ENCODE results near the gene EIF2AK3.
"Not testable (repeated sequence)": the region's sequence is repeated elsewhere in the genome, so short reads cannot be mapped to it uniquely, and the experiment has no call there.

The EIF2AK3 gene

GRCh38 chr2:88627055-88627855, at the start of gene EIF2AK3:
EIF2AK3 (minus strand) TSS chr2:88627464; CDS start chr2:88627274, 190 bp downstream.
- peak; percentile 100 for DNase-seq

- DNase-seq: no peak
Measured at GRCh38 chr2:88673363-88673762, 46.1 kb upstream of the EIF2AK3 start.

- peak; percentile 54 for DNase-seq
Measured at GRCh38 chr2:88671786-88672427, 44.6 kb upstream of the EIF2AK3 start.

- peak; percentile 36 for DNase-seq
Measured at GRCh38 chr2:88669482-88670214, 42.4 kb upstream of the EIF2AK3 start.

GRCh38 chr2:88668862-88669261, 41.6 kb upstream of the EIF2AK3 start:
- no peak for DNase-seq

GRCh38 chr2:88667219-88667618, 40.0 kb upstream of the EIF2AK3 start:
- DNase-seq: no peak

GRCh38 chr2:88666576-88666975, 39.3 kb upstream of the EIF2AK3 start:
- no peak for DNase-seq

- DNase-seq: no peak
Measured at GRCh38 chr2:88660622-88661021, 33.4 kb upstream of the EIF2AK3 start.

- peak; percentile 32 for DNase-seq
Measured at GRCh38 chr2:88659538-88659915, 32.3 kb upstream of the EIF2AK3 start.

GRCh38 chr2:88658881-88659537, 31.7 kb upstream of the EIF2AK3 start:
- DNase-seq: peak; percentile 29

GRCh38 chr2:88658326-88658725, 31.1 kb upstream of the EIF2AK3 start:
- peak; percentile 70 for DNase-seq

- DNase-seq: peak; percentile 49
Measured at GRCh38 chr2:88657131-88657530, 29.9 kb upstream of the EIF2AK3 start.

GRCh38 chr2:88656690-88657089, 29.4 kb upstream of the EIF2AK3 start:
- DNase-seq: peak; percentile 38

GRCh38 chr2:88654714-88655113, 27.4 kb upstream of the EIF2AK3 start:
- DNase-seq: peak; percentile 87

- no peak for DNase-seq
Measured at GRCh38 chr2:88651646-88652045, 24.4 kb upstream of the EIF2AK3 start.

GRCh38 chr2:88645291-88645882, 18.1 kb upstream of the EIF2AK3 start:
- DNase-seq: not testable (repeated sequence)

- DNase-seq: no peak
Measured at GRCh38 chr2:88642278-88642677, 15.0 kb upstream of the EIF2AK3 start.

- DNase-seq: no peak
Measured at GRCh38 chr2:88641330-88641729, 14.1 kb upstream of the EIF2AK3 start.

- no peak for DNase-seq
Measured at GRCh38 chr2:88639865-88640264, 12.6 kb upstream of the EIF2AK3 start.

GRCh38 chr2:88638743-88639142, 11.5 kb upstream of the EIF2AK3 start:
- DNase-seq: peak; percentile 75

- no peak for DNase-seq
Measured at GRCh38 chr2:88638123-88638650, 10.9 kb upstream of the EIF2AK3 start.

GRCh38 chr2:88637464-88637863, 10.2 kb upstream of the EIF2AK3 start:
- DNase-seq: peak; percentile 11

Measured in fibroblast of skin of right biceps (primary cell).